ENCODE data around the gene SMOC2.

GRCh38 chr6:168655462-168656152 lies 214.6 kb downstream of the SMOC2 start:
- TF ChIP-seq GATA2 (IDR thresholded peaks at IDR 0.05; ENCODE audit: low read depth, low read length) (no peak), GATA3 (IDR thresholded peaks at IDR 0.05; ENCODE audit: low read depth, low read length) (no peak)

Measured in SH-SY5Y (cell line).